DLD1 (cell line): ENCODE data around the gene THG1L.

Source experiments
- in situ Hi-C: cut with HindIII; loops from 2 replicates; pipeline ENCODE4 v1.10.0; 2017; ENCODE audit warnings: low sequenced_read_pairs

The THG1L gene

GRCh38 chr5:157750320-157750719 lies 19.1 kb downstream of the THG1L start:
- in situ Hi-C loops = no loop called here

GRCh38 chr5:157756122-157756521 lies 24.9 kb downstream of the THG1L start:
- in situ Hi-C loops = no loop called here

GRCh38 chr5:157758706-157759105 lies 27.5 kb downstream of the THG1L start:
- in situ Hi-C loops = no loop called here

- in situ Hi-C loops = no loop called here
Observed at GRCh38 chr5:157761690-157762621, 30.7 kb downstream of the THG1L start.

- in situ Hi-C loops = no loop called here
Observed at GRCh38 chr5:157764531-157764930, 33.3 kb downstream of the THG1L start.

- in situ Hi-C loops = no loop called here
Observed at GRCh38 chr5:157766442-157766841, 35.2 kb downstream of the THG1L start.

GRCh38 chr5:157766902-157767301 lies 35.7 kb downstream of the THG1L start:
- in situ Hi-C loops = no loop called here

- in situ Hi-C loops = no loop called here
Observed at GRCh38 chr5:157767689-157768088, 36.5 kb downstream of the THG1L start.

GRCh38 chr5:157770665-157771064 lies 39.4 kb downstream of the THG1L start:
- in situ Hi-C loops = no loop called here

- in situ Hi-C loops = no loop called here
Observed at GRCh38 chr5:157772127-157772526, 40.9 kb downstream of the THG1L start.

- in situ Hi-C loops = no loop called here
Observed at GRCh38 chr5:157778121-157778805, 47.0 kb downstream of the THG1L start.

- in situ Hi-C loops = no loop called here
Observed at GRCh38 chr5:157779221-157779620, 48.0 kb downstream of the THG1L start.

- in situ Hi-C loops = no loop called here
Observed at GRCh38 chr5:157785801-157786200, 54.6 kb downstream of the THG1L start.
